ENCODE data around the gene SND1. TPM values are rescaled to one million over a fixed set of nuclear protein-coding genes. Genes with fewer than 3 reads are reported as not detected.

SND1 gene
- total and polyA plus RNA-seq, 7 donors: 29.2 to 72.8 (median 48.2) TPM

GRCh38 chr7:127803626-127804025, 151.6 kb downstream of the SND1 start:
- no peak for ATAC-seq
- Histone ChIP-seq H3K36me3 (ENCODE audit: insufficient read depth in 1 of 2, low read depth in 1 of 2) (peaks cover 0 to 10% of the 10 kb centered on the region in 2 donors), H3K4me1 (peaks cover 22% of the 10 kb centered on the region), H3K4me3 (no peak overlapping the region), H3K27me3 (ENCODE audit: insufficient read depth in 3 of 3, low read length in 2 of 3) (no peaks in the 10 kb centered on the region), H3K9me3 (no peaks in the 10 kb centered on the region), H3K27ac (no peak overlapping the region)
- 76 to 85% (median 78%) methylated on average over 2 of the region's 2 CpGs for WGBS, 3 donors
- no peak for DNase-seq
- TF ChIP-seq CTCF (IDR thresholded peaks at IDR 0.05): no peak
- intact Hi-C loops (cut with DNase I): no loop called here

GRCh38 chr7:127807340-127807739, 155.3 kb downstream of the SND1 start:
- H3K4me3 ChIP-seq: no peak overlapping the region
- intact Hi-C loops (cut with DNase I): no loop called here
- no peak for DNase-seq
- H3K27ac ChIP-seq: no peak overlapping the region
- no peak for ATAC-seq
- peaks cover 6% of the 10 kb centered on the region for H3K4me1 ChIP-seq
- no peaks in the 10 kb centered on the region for H3K9me3 ChIP-seq
- H3K36me3 ChIP-seq (ENCODE audit: insufficient read depth in 1 of 2, low read depth in 1 of 2): peaks cover 2 to 10% of the 10 kb centered on the region in 2 donors
- TF ChIP-seq CTCF (IDR thresholded peaks at IDR 0.05): no peak
- H3K27me3 ChIP-seq (ENCODE audit: insufficient read depth in 3 of 3, low read length in 2 of 3): no peaks in the 10 kb centered on the region
- WGBS, 3 donors: 85 to 88% (median 87%) methylated on average over 6 of the region's 6 CpGs

GRCh38 chr7:127807829-127808228, 155.8 kb downstream of the SND1 start:
- DNase-seq: no peak
- ATAC-seq: no peak
- Histone ChIP-seq H3K27ac (no peak overlapping the region), H3K27me3 (ENCODE audit: insufficient read depth in 3 of 3, low read length in 2 of 3) (no peaks in the 10 kb centered on the region), H3K4me3 (no peak overlapping the region), H3K9me3 (no peaks in the 10 kb centered on the region), H3K36me3 (ENCODE audit: insufficient read depth in 1 of 2, low read depth in 1 of 2) (peaks cover 2 to 10% of the 10 kb centered on the region in 2 donors), H3K4me1 (peaks cover 11% of the 10 kb centered on the region)
- no peak for TF ChIP-seq CTCF (IDR thresholded peaks at IDR 0.05)
- 88 to 95% (median 93%) methylated on average over 2 of the region's 2 CpGs for WGBS, 3 donors
- intact Hi-C loops (cut with DNase I): no loop called here

- H3K27ac ChIP-seq: no peak overlapping the region
- no peaks in the 10 kb centered on the region for H3K9me3 ChIP-seq
- ATAC-seq (peak; percentile 83 to 96 (median 93)), DNase-seq (peak; percentile 42 to 59)
- peaks cover 2 to 10% of the 10 kb centered on the region in 2 donors for H3K36me3 ChIP-seq (ENCODE audit: insufficient read depth in 1 of 2, low read depth in 1 of 2)
- H3K27me3 ChIP-seq (ENCODE audit: insufficient read depth in 3 of 3, low read length in 2 of 3): no peaks in the 10 kb centered on the region
- H3K4me1 ChIP-seq: peaks cover 17% of the 10 kb centered on the region
- WGBS, 3 donors: 50 to 60% (median 53%) methylated on average over 3 of the region's 3 CpGs
- no peak for TF ChIP-seq CTCF (IDR thresholded peaks at IDR 0.05)
- intact Hi-C loops (cut with DNase I): no loop called here
- H3K4me3 ChIP-seq: no peak overlapping the region
Measured at GRCh38 chr7:127809261-127809702, 157.3 kb downstream of the SND1 start.

- intact Hi-C loops (cut with DNase I): no loop called here
- ATAC-seq (no peak), DNase-seq (no peak)
- Histone ChIP-seq H3K27ac (no peak overlapping the region), H3K27me3 (ENCODE audit: insufficient read depth in 3 of 3, low read length in 2 of 3) (no peaks in the 10 kb centered on the region), H3K4me3 (no peak overlapping the region), H3K36me3 (ENCODE audit: insufficient read depth in 1 of 2, low read depth in 1 of 2) (peaks cover 2 to 10% of the 10 kb centered on the region in 2 donors), H3K4me1 (peaks cover 18% of the 10 kb centered on the region), H3K9me3 (no peaks in the 10 kb centered on the region)
- no peak for TF ChIP-seq CTCF (IDR thresholded peaks at IDR 0.05)
- 98 to 99% (median 99%) methylated on average over 2 of the region's 2 CpGs for WGBS, 3 donors
Measured at GRCh38 chr7:127810113-127810512, 158.1 kb downstream of the SND1 start.
